SU-DHL-6 (cell line): ENCODE results near the gene TTLL8.

Experiments used
- H2AFZ ChIP-seq: fragments of 200-600 bp; sonication (generic); 2 replicates; pipeline ENCODE4 v1.6.1; 2014; ENCODE audit warnings: low read depth, mild to moderate bottlenecking, moderate library complexity, mixed read lengths, antibody characterized with exemption, low read length; ENCODE audit not compliant: severe bottlenecking
- H3F3A ChIP-seq: fragments of 200-600 bp; shearing (Covaris generic); 2 replicates; pipeline ENCODE4 v1.6.0; 2016; ENCODE audit warnings: antibody characterized with exemption, mild to moderate bottlenecking; ENCODE audit not compliant: insufficient read depth
- H3K27ac ChIP-seq: fragments of 200-600 bp; sonication (generic); 2 replicates; pipeline ENCODE4 v1.5.1; 2016; ENCODE audit warnings: low read depth, mild to moderate bottlenecking, low read length, moderate library complexity, mixed read lengths
- H3K27me3 ChIP-seq: fragments of 200-600 bp; sonication (generic), shearing (Covaris generic); 2 replicates; pipeline ENCODE4 v1.6.0; 2014; ENCODE audit warnings: mild to moderate bottlenecking, low read length
- H3K36me3 ChIP-seq: fragments of 200-600 bp; sonication (generic); 2 replicates; pipeline ENCODE4 v1.6.1; 2014; ENCODE audit warnings: mild to moderate bottlenecking, low read length, mixed read lengths
- H3K4me2 ChIP-seq: fragments of 300-600, 200-600 bp; shearing (Covaris generic), sonication (generic); 2 replicates; pipeline ENCODE4 v1.6.0; 2014; ENCODE audit warnings: low read length, low read depth, mild to moderate bottlenecking; ENCODE audit not compliant: poor library complexity, severe bottlenecking
- H3K4me3 ChIP-seq: fragments of 200-600 bp; sonication (generic); 2 replicates; pipeline ENCODE4 v1.5.1; 2014; ENCODE audit warnings: antibody characterized with exemption, low read length, mild to moderate bottlenecking, mixed read lengths; ENCODE audit not compliant: insufficient read depth, poor library complexity, severe bottlenecking
- H3K79me2 ChIP-seq: fragments of 200-600 bp; sonication (generic); 2 replicates; pipeline ENCODE4 v1.6.1; 2014; ENCODE audit warnings: mild to moderate bottlenecking, low read length, moderate library complexity; ENCODE audit not compliant: insufficient read depth
- H3K9ac ChIP-seq: fragments of 200-600 bp; sonication (generic); 2 replicates; pipeline ENCODE4 v1.7.0; 2014; ENCODE audit warnings: mild to moderate bottlenecking, low read length
- H3K9me2 ChIP-seq: fragments of 200-600 bp; sonication (generic); replicated peaks from 2 replicates; pipeline ENCODE4 v1.6.1; 2014; ENCODE audit warnings: low read length; ENCODE audit not compliant: insufficient read depth
- H3K9me3 ChIP-seq: fragments of 200-600 bp; sonication (generic); 2 replicates; pipeline ENCODE4 v1.6.1; 2014; ENCODE audit warnings: low read length, mixed read lengths; ENCODE audit not compliant: insufficient read depth
- H4K20me1 ChIP-seq: fragments of 200-600 bp; sonication (generic); 2 replicates; pipeline ENCODE4 v1.6.1; 2014; ENCODE audit warnings: low read depth, mild to moderate bottlenecking, antibody characterized with exemption, low read length, moderate library complexity, mixed read lengths
- CTCF ChIP-seq: fragments of 200-600 bp; sonication (generic); IDR thresholded peaks from one replicate; pipeline ENCODE4 v1.5.1; 2017; ENCODE audit warnings: antibody characterized with exemption, mild to moderate bottlenecking, low read length, moderate library complexity; ENCODE audit not compliant: insufficient read depth, poor library complexity, severe bottlenecking
- EZH2phosphoT487 ChIP-seq: fragments of 200-600 bp; sonication (generic), shearing (Covaris generic); conservative IDR thresholded peaks from 2 replicates; pipeline ENCODE4 v1.6.1; 2018; ENCODE audit warnings: mild to moderate bottlenecking, antibody characterized with exemption, low read length, moderate library complexity, mixed read lengths

Gene TTLL8

GRCh38 chr22:49973018-49973961 lies 84.8 kb downstream of the TTLL8 start:
- Histone ChIP-seq H2AFZ (no peak overlapping the region), H3K9ac (no peak overlapping the region), H4K20me1 (no peaks in the 10 kb centered on the region), H3F3A (peaks cover 19% of the 10 kb centered on the region), H3K4me2 (no peak overlapping the region), H3K27me3 (no peaks in the 10 kb centered on the region), H3K9me3 (no peaks in the 10 kb centered on the region), H3K36me3 (no peaks in the 10 kb centered on the region), H3K4me3 (no peak overlapping the region), H3K27ac (no peak overlapping the region), H3K79me2 (no peaks in the 10 kb centered on the region), H3K9me2 (no peaks in the 10 kb centered on the region)
- TF ChIP-seq CTCF = no peak
- TF ChIP-seq EZH2phosphoT487 = no peak

GRCh38 chr22:49972163-49973017 lies 85.7 kb downstream of the TTLL8 start:
- H3K9ac ChIP-seq = no peak overlapping the region
- H3K36me3 ChIP-seq = no peaks in the 10 kb centered on the region
- TF ChIP-seq EZH2phosphoT487 = no peak
- TF ChIP-seq CTCF = no peak
- no peak overlapping the region for H3K4me3 ChIP-seq
- H4K20me1 ChIP-seq = no peaks in the 10 kb centered on the region
- no peaks in the 10 kb centered on the region for H3K9me2 ChIP-seq
- no peak overlapping the region for H3K4me2 ChIP-seq
- peaks cover 19% of the 10 kb centered on the region for H3F3A ChIP-seq
- H3K79me2 ChIP-seq = no peaks in the 10 kb centered on the region
- H3K9me3 ChIP-seq = no peaks in the 10 kb centered on the region
- no peak overlapping the region for H3K27ac ChIP-seq
- no peak overlapping the region for H2AFZ ChIP-seq
- H3K27me3 ChIP-seq = no peaks in the 10 kb centered on the region

- H3K27me3 ChIP-seq = no peaks in the 10 kb centered on the region
- H2AFZ ChIP-seq = peak overlapping the region; percentile 16
- H3K4me2 ChIP-seq = peak overlapping the region; percentile 54
- H3K4me3 ChIP-seq = peak overlapping the region; percentile 42
- no peaks in the 10 kb centered on the region for H3K9me3 ChIP-seq
- peaks cover 14% of the 10 kb centered on the region for H3F3A ChIP-seq
- H3K27ac ChIP-seq = peak overlapping the region; percentile 41
- H3K79me2 ChIP-seq = no peaks in the 10 kb centered on the region
- TF ChIP-seq CTCF (no peak), EZH2phosphoT487 (no peak)
- peak overlapping the region; percentile 51 for H3K9ac ChIP-seq
- no peaks in the 10 kb centered on the region for H4K20me1 ChIP-seq
- H3K36me3 ChIP-seq = no peaks in the 10 kb centered on the region
- no peaks in the 10 kb centered on the region for H3K9me2 ChIP-seq
Measured at GRCh38 chr22:49971232-49972162, 86.6 kb downstream of the TTLL8 start.
